SK-N-MC (cell line): ENCODE measurements around the gene KCNG2.

Source experiments
- EZH2 ChIP-seq: fragments of 200-600 bp; sonication (generic); IDR thresholded peaks from one replicate; pipeline ENCODE4 v1.6.1; 2017; ENCODE audit warnings: antibody characterized with exemption
- FOXP2 ChIP-seq: optimal IDR thresholded peaks from 2 replicates; pipeline ENCODE3; 2011; ENCODE audit warnings: mild to moderate bottlenecking, moderate library complexity; ENCODE audit not compliant: insufficient read depth; ENCODE audit errors: extremely low read length, control extremely low read depth
- POLR2AphosphoS5 ChIP-seq: IDR thresholded peaks from 2 replicates; pipeline ENCODE4 v1.6.1; 2012; ENCODE audit warnings: mild to moderate bottlenecking, low read depth, low read length, borderline replicate concordance

GRCh38 chr18:79911344-79912270, 113.9 kb downstream of the KCNG2 start:
- TF ChIP-seq EZH2 (no peak), POLR2AphosphoS5 (no peak), FOXP2 (no peak)
